Esophagus muscularis mucosa (tissue), 4 donors: ENCODE data around the gene SIK3.

Source experiments
- EP300 ChIP-seq: sonication (generic); formaldehyde crosslinking; IDR thresholded peaks from one replicate; pipeline ENCODE4 v1.6.1; 2017; ENCODE audit warnings: antibody characterized with exemption
- POLR2A ChIP-seq: fragments of 450-650 bp; IDR thresholded peaks from one replicate; pipeline ENCODE4 v1.6.1; 2017; ENCODE audit warnings: antibody characterized with exemption, moderate library complexity, mild to moderate bottlenecking, low read depth
- TF ChIP-seq, protein P1 (sequence below), 3 experiments: fragments of 200-600 bp in 2 of 3; fragments of 450-650 bp in 1 of 3; sonication (generic) in 2 of 3; IDR thresholded peaks; one replicate each; pipeline ENCODE4 v1.5.1; 2017 to 2019; ENCODE audit warnings: antibody characterized with exemption in 3 of 3, mild to moderate bottlenecking in 2 of 3, moderate library complexity in 1 of 3

DNA sequence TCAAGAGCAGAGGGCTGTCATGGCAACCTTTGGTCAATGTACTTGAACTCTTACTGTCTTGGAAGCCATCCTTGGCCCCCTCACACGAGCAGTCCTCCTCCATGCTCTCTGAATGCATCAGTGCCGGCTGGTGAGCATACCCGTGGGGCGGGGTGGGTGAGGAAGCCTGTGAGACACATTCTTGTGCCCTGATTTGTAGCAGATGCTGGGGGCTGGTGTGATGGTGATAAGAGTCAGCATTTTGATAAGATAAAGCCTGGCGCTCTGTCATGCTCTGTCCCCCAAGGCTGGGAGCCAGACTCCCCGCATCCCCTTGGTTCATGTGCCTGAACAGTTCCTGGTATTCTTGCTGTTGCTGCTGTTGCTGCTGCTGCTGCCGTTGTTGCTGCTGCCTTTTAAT lies 240.3 kb downstream of the SIK3 start:
- no peak for TF ChIP-seq EP300
- TF ChIP-seq, protein P1, sequence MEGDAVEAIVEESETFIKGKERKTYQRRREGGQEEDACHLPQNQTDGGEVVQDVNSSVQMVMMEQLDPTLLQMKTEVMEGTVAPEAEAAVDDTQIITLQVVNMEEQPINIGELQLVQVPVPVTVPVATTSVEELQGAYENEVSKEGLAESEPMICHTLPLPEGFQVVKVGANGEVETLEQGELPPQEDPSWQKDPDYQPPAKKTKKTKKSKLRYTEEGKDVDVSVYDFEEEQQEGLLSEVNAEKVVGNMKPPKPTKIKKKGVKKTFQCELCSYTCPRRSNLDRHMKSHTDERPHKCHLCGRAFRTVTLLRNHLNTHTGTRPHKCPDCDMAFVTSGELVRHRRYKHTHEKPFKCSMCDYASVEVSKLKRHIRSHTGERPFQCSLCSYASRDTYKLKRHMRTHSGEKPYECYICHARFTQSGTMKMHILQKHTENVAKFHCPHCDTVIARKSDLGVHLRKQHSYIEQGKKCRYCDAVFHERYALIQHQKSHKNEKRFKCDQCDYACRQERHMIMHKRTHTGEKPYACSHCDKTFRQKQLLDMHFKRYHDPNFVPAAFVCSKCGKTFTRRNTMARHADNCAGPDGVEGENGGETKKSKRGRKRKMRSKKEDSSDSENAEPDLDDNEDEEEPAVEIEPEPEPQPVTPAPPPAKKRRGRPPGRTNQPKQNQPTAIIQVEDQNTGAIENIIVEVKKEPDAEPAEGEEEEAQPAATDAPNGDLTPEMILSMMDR (IDR thresholded peaks at IDR 0.05), result no peak
- TF ChIP-seq POLR2A, result no peak
